Spleen (tissue), 7 donors: ENCODE results near the gene FSHR.

Experiments
- POLR2A ChIP-seq, 3 donors: fragments of 450-650 bp; IDR thresholded peaks; one replicate each; pipeline ENCODE4 v1.5.1; 2017; ENCODE audit warnings: antibody characterized with exemption in 3 of 3, mild to moderate bottlenecking in 1 of 3
- TF ChIP-seq, protein P1 (sequence below), 11 experiments: fragments of 200-600 bp in 7 of 11; fragments of 450-650 bp in 4 of 11; sonication (generic) in 4 of 11; IDR thresholded peaks in 8 of 11; conservative IDR thresholded peaks in 3 of 11; 1 replicate in 7 of 11; 2 replicates in 4 of 11; pipeline versions ENCODE4 v1.4.0 to v1.8.0; 2016 to 2021; ENCODE audit warnings: antibody characterized with exemption in 11 of 11, inconsistent platforms in 4 of 11, mild to moderate bottlenecking in 1 of 11
- donor health status: DM: no; HTN: no; CAD: no; lungs with moderate emphysema.
- donor health status: DM: no; HTN: no; CAD: no.
- donor health status: DM: no; HTN: no; CAD: no.

DNA sequence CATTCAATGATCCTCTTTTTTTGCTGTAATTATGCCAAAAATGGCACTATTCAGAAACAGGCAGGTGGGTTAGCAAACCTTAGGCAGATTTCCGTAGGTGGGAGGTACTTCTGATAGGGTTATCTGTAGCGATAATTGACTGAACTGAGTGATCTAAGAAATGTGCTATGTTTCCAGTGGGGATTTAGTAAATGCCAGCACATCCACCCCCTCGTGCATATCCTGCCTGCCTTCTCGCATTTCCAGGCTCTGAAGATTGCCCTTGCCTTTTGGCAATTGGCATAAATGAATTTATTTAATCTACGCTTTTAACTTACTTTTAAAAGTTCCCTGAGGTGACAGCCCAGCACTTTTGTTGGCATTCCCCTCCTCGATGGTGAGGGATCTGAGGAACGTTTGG, 576 bp upstream of the FSHR start:
- no peak for TF ChIP-seq POLR2A (IDR thresholded peaks at IDR 0.05)
- TF ChIP-seq, protein P1, sequence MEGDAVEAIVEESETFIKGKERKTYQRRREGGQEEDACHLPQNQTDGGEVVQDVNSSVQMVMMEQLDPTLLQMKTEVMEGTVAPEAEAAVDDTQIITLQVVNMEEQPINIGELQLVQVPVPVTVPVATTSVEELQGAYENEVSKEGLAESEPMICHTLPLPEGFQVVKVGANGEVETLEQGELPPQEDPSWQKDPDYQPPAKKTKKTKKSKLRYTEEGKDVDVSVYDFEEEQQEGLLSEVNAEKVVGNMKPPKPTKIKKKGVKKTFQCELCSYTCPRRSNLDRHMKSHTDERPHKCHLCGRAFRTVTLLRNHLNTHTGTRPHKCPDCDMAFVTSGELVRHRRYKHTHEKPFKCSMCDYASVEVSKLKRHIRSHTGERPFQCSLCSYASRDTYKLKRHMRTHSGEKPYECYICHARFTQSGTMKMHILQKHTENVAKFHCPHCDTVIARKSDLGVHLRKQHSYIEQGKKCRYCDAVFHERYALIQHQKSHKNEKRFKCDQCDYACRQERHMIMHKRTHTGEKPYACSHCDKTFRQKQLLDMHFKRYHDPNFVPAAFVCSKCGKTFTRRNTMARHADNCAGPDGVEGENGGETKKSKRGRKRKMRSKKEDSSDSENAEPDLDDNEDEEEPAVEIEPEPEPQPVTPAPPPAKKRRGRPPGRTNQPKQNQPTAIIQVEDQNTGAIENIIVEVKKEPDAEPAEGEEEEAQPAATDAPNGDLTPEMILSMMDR (IDR thresholded peaks at IDR 0.05 in 8 of 11, conservative IDR thresholded peaks at IDR 0.05 in 3 of 11): no peak
